G401.6 (cell line): ENCODE data around the gene ROBO1.
"Not testable (repeated sequence)": the region's sequence is repeated elsewhere in the genome, so short reads cannot be mapped to it uniquely, and the experiment has no call there.

ENCODE experiments used
- FAIRE-seq: peaks from 2 replicates; lab custom pipeline; 2012; peaks lifted over from hg19 to GRCh38; lab: Jason Lieb, UNC

Gene ROBO1

GRCh38 chr3:79767905-79768267, at the start of gene ROBO1:
Gene ROBO1 (minus strand): TSS chr3:79767998.
- no peak for FAIRE-seq

GRCh38 chr3:79817224-79817623, 49.4 kb upstream of the ROBO1 start:
- FAIRE-seq = no peak

DNA sequence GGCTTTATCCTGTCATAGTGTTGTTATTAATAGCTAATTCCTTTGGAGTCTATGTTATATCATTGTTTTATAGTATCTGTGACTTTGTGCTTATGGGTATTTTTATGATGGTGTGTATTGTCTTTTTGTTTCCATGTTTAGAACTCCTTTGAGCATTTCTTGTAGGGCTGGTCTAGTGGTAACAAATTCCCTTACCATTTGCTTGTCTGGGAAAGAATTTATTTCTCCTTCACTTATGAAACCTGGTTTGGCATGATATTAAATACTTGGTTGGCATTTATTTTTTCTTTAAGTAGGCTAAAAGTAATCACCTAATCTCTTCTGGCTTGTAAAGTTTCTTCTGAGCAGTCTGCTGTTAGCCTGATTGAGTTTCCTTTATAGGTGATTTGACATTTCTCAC, 47.7 kb upstream of the ROBO1 start:
- no peak for FAIRE-seq

- FAIRE-seq = no peak
These were observed 42.8 kb upstream of the ROBO1 start for GRCh38 chr3:79810581-79810980.

- no peak for FAIRE-seq
These were observed 42.3 kb upstream of the ROBO1 start for GRCh38 chr3:79810092-79810491.

GRCh38 chr3:79809106-79809505, 41.3 kb upstream of the ROBO1 start:
- FAIRE-seq = no peak

DNA sequence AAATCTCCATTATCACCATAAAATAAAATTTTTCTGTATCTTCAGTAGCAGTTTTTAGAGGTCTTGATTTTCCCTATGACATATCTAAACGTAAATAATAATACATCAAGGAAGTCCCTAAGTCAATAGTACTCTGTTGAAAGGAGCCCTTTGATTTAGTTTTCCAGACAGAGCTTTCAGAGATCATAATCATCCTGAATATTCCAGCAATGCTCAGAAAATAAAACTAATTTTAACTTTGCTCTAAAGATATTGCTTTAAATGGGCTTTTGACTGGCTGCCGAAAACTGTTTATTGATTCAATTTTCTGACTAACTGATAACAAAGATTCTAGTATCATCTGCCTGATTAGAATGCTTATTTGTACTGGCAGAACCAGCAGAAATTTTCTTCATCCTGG, 40.7 kb upstream of the ROBO1 start:
- FAIRE-seq = no peak

- not testable (repeated sequence) for FAIRE-seq
These were observed 22.4 kb upstream of the ROBO1 start for GRCh38 chr3:79790177-79790576.

DNA sequence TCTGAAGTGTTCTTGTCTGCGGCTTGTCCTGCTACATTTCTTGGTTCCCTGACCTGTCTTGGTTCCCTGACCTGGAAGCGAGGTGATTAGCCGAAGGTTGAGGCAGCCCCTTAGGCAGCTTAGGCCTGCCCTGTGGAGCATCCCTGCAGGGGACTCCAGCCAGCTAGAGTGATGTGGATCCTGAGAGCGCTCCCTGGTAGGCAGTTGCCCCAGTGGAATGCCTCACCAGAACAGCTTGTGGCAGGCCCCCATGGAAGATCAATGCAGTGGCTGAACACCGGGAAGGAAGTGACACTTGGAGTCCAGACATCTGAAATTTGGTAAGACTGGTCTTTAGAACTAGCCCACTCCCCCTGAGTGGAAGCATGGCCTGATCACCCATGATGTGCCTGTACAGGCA, 5.5 kb upstream of the ROBO1 start:
- no peak for FAIRE-seq

GRCh38 chr3:79769229-79769628, 1.4 kb upstream of the ROBO1 start:
- FAIRE-seq = no peak

DNA sequence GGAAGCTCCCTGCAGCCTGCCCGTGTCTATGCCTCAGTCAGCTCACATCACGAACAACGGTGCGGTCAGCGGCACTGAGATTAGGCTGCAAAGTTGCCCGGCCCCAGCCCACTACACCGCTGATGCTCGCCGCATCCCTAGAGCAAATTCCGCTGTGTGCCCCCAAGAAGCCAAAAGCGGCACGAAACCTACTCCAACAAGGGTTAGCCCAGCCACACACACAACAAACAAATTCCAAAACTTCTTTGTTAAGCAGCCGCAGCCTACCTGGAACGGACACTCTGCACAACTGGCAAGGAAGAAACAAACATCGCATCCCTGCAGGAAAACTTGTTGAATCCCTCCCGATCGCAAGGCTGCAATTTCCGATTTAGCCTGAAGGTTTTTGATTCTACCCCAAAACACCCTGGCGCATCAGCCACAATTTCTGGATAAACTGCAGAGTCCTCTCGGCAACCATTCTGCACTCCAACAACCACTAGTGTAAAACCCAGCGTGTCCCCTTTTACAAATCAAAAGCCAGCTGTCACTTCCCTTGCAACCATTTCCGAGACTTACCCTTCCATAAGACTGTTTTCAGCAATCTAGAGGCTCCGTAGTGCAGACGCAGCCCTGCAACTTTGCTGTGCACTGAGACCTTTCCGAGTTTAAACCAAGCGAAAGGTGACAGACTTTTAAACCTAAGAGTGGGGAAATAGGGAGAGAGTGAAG, 449 bp downstream of the ROBO1 start:
- FAIRE-seq = no peak

- FAIRE-seq = no peak
These were observed 1.2 kb downstream of the ROBO1 start for GRCh38 chr3:79766496-79767193.

DNA sequence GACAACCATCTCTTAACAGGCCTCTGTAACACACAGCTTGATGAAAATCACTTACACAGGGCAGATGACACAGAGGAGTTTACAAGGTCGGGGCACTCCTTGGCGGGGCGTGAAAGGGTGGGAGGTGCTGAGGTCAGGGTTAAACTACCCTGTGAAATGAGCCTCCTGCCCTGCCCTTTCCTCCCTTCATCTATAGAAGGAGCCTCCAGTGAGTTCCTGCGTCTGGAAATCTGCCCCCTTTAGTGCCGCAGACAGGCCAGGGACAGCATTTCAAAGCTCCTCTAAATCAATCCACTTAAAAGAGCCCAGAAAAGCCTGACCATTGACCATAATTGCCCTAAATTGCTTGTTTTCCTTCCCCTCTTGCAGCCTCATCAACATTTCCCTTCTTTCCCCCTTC, 1.9 kb downstream of the ROBO1 start:
- FAIRE-seq = no peak

DNA sequence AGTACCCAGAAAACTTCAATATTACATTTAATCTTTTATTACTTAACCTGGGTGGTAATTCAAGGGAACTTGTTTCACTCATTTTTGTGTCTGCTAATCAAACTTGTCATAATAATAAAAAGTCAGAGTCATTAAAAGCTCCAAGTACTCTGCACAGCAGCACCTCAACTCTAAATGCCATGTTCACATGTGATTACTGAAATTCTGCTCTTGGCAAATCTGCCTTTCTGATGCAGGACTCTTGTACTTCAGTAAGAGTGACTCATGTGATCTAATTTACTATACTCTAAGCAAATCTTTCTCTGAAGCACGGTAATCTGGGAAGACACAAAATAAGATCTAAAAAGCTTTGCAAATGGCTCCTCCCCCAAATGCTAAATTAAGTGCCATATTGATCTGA, 6.4 kb downstream of the ROBO1 start:
- no peak for FAIRE-seq

- no peak for FAIRE-seq
These were observed 16.1 kb downstream of the ROBO1 start for GRCh38 chr3:79751703-79752102.

DNA sequence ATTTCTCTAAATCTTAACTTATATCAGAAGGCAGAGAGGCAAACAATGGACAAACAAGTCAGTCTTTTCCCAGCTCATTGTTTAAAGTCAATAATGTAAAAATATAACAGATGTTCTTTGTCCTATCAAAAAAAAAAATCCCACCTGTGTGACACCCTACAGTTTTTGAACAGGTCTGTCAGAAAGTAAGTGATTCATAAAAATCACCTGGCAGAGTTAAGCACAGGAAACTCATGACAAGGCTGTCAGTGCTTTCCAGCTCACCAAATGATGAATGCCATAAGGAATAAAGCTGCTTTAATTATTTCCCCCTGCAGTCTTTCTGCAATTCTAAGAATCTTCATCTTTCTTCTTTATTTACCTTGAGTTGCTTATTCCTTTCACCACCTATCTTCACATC, 30.3 kb downstream of the ROBO1 start:
- no peak for FAIRE-seq

GRCh38 chr3:79729096-79729495, 38.7 kb downstream of the ROBO1 start:
- FAIRE-seq = no peak

DNA sequence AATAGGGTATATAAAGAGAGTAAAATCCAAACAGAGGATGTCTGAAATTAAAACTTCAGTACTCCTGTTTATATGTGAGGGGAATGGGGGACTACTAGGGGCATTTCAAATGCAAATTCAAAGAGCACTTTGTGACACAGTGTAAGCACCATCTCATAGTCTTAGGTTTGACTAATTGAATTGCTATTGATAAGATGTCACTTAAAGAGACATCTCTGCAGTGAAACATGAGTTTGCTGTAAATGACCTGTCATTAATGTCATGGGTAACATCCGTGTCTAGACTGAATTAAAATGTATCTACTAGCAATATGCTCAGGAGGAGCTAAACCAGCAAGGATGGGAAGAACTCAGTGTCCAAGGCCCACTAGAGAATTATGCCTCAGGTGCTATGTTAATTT, 41.0 kb downstream of the ROBO1 start:
- no peak for FAIRE-seq

- FAIRE-seq = no peak
These were observed 43.6 kb downstream of the ROBO1 start for GRCh38 chr3:79724206-79724605.

DNA sequence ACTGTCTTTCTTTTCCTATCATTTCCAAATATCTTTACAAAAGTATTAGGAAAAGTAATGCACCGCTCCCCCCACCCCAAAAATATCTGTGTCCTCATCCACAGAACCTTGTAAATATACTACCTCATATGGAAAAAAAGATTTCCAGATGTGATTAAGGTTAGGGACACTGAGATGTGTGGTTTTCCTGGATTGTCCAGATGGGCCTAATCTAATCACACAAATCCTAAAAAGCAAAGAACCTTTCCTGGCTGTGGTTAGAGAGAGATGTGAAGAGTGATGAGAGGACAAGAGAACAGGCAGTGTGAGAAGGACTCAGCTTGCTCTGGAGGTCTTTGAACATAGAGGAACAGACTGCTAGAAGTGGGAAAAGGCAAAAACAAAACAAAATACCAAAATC, 77.7 kb downstream of the ROBO1 start:
- FAIRE-seq = no peak

GRCh38 chr3:79685108-79685507, 82.7 kb downstream of the ROBO1 start:
- no peak for FAIRE-seq

GRCh38 chr3:79684041-79684440, 83.8 kb downstream of the ROBO1 start:
- FAIRE-seq = no peak

DNA sequence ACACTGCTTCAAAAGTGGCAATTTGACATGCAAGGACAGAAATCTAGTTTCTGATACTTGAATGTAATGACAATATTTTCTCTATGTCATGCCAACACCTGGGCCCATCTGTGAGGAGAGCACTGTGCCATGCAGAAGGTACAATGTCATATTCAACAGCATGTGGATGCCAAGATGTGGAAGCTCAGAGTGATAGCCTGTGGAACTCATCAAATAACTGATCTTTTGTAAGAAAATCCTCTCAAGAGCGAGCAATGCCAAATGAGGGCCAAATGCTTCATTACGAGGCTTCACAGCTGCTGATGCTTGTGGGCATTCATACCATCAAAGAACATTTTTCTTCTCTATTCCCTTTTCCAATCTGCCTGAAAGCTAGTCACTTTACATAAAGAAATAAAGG, 95.1 kb downstream of the ROBO1 start:
- FAIRE-seq = no peak

GRCh38 chr3:79672075-79672474, 95.7 kb downstream of the ROBO1 start:
- no peak for FAIRE-seq
